ENCODE results near the gene ENAH.

ENAH gene

DNA sequence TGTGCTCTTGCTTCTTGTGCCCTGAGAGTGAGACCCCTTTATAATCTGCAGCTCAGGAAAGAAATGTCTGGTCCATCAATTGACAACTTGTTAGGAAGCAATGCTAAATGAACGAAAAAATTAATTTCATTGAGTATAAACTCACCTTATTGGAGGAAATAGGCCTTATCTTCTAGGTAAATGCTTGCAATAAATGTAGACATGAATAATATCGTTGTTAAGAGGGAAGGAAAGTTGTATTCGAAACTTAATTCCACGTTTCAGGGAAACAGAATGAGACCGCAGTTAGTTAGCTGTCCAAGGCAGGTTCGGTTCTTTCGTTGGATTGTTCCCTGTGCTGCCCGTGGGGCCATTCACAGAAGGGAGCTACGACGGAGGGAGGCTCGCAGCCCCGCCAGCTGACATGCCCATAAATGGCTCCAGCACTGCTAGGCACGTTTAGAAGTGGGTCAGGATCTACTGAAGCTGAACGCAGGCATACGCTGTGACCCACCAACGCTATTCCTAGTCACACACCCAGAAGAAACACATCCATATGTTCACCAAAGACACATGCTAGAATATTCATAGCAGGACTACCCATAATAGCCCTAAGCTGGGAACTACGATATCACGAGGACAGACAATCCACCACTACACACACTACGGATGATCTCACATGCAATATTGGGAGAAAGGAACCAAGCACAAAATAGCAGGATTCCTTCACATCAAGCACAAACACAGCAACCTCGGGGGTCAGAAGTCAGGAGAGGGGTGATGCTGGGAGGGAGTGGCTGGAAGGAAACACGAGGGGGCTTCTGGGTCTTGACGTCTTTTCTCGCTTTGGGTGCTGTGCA, 168.9 kb downstream of the ENAH start:
- Histone ChIP-seq H3K79me2 (ENCODE audit: insufficient read depth, low read length) (no peaks in the 10 kb centered on the region), H3K27me3 (ENCODE audit: low read length) (no peaks in the 10 kb centered on the region), H2AFZ (ENCODE audit: low read depth, low read length, severe bottlenecking) (no peak overlapping the region), H3K36me3 (ENCODE audit: low read length) (no peaks in the 10 kb centered on the region), H3K9me3 (ENCODE audit: insufficient read depth, low read length) (no peaks in the 10 kb centered on the region), H3K9ac (ENCODE audit: low read length) (no peak overlapping the region), H3K27ac (ENCODE audit: low read depth, low read length) (no peak overlapping the region), H3F3A (ENCODE audit: insufficient read depth) (peaks cover 13% of the 10 kb centered on the region; the same call in 1 of the 2 replicates), H3K4me2 (ENCODE audit: low read depth, low read length, poor library complexity, severe bottlenecking) (no peak overlapping the region), H3K4me3 (ENCODE audit: insufficient read depth, low read length, poor library complexity, severe bottlenecking) (no peak overlapping the region), H3K9me2 (replicated peaks; ENCODE audit: insufficient read depth, low read length) (no peaks in the 10 kb centered on the region), H4K20me1 (ENCODE audit: low read depth, low read length) (no peaks in the 10 kb centered on the region)
- TF ChIP-seq, protein P1, sequence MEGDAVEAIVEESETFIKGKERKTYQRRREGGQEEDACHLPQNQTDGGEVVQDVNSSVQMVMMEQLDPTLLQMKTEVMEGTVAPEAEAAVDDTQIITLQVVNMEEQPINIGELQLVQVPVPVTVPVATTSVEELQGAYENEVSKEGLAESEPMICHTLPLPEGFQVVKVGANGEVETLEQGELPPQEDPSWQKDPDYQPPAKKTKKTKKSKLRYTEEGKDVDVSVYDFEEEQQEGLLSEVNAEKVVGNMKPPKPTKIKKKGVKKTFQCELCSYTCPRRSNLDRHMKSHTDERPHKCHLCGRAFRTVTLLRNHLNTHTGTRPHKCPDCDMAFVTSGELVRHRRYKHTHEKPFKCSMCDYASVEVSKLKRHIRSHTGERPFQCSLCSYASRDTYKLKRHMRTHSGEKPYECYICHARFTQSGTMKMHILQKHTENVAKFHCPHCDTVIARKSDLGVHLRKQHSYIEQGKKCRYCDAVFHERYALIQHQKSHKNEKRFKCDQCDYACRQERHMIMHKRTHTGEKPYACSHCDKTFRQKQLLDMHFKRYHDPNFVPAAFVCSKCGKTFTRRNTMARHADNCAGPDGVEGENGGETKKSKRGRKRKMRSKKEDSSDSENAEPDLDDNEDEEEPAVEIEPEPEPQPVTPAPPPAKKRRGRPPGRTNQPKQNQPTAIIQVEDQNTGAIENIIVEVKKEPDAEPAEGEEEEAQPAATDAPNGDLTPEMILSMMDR (IDR thresholded peaks at IDR 0.05; ENCODE audit: insufficient read depth, low read length, poor library complexity, severe bottlenecking), result no peak
- no peak for TF ChIP-seq EZH2phosphoT487 (conservative IDR thresholded peaks at IDR 0.05; ENCODE audit: low read length)

DNA sequence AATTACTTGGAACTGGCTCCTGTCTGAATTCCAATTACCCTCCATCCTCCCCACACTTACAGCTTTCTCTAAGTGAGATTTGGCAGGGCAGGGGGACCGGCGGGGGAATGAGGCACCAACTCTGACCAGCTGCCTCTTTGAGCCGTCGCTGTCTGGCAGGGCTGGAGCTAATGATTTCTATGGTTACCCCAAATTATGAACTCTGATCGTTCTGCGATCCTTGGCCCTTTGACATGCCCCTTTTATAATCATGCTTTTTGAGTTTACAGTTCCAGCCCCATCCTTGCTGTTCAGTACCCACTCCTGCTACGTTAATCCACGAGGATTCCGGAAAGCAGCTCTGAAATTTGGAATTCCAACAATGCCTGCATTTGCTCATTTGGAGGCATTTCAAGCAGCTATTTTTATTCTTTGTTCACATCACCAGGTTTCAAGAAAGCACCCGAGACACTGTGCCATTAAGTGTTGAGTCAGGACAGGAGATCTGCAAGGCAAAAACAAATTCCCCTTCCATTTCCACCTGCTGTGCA, 170.4 kb downstream of the ENAH start:
- H3K27me3 ChIP-seq (ENCODE audit: low read length), result no peaks in the 10 kb centered on the region
- peaks cover 16% of the 10 kb centered on the region; the same call in 1 of the 2 replicates for H3F3A ChIP-seq (ENCODE audit: insufficient read depth)
- TF ChIP-seq EZH2phosphoT487 (conservative IDR thresholded peaks at IDR 0.05; ENCODE audit: low read length), result no peak
- TF ChIP-seq, protein P1 (IDR thresholded peaks at IDR 0.05; ENCODE audit: insufficient read depth, low read length, poor library complexity, severe bottlenecking), result no peak
- H3K9ac ChIP-seq (ENCODE audit: low read length), result no peak overlapping the region
- no peaks in the 10 kb centered on the region for H4K20me1 ChIP-seq (ENCODE audit: low read depth, low read length)
- H3K27ac ChIP-seq (ENCODE audit: low read depth, low read length), result no peak overlapping the region
- no peaks in the 10 kb centered on the region for H3K9me2 ChIP-seq (replicated peaks; ENCODE audit: insufficient read depth, low read length)
- H3K36me3 ChIP-seq (ENCODE audit: low read length), result no peaks in the 10 kb centered on the region
- no peak overlapping the region for H3K4me2 ChIP-seq (ENCODE audit: low read depth, low read length, poor library complexity, severe bottlenecking)
- no peak overlapping the region for H3K4me3 ChIP-seq (ENCODE audit: insufficient read depth, low read length, poor library complexity, severe bottlenecking)
- H3K79me2 ChIP-seq (ENCODE audit: insufficient read depth, low read length), result no peaks in the 10 kb centered on the region
- H3K9me3 ChIP-seq (ENCODE audit: insufficient read depth, low read length), result no peaks in the 10 kb centered on the region
- no peak overlapping the region for H2AFZ ChIP-seq (ENCODE audit: low read depth, low read length, severe bottlenecking)

DNA sequence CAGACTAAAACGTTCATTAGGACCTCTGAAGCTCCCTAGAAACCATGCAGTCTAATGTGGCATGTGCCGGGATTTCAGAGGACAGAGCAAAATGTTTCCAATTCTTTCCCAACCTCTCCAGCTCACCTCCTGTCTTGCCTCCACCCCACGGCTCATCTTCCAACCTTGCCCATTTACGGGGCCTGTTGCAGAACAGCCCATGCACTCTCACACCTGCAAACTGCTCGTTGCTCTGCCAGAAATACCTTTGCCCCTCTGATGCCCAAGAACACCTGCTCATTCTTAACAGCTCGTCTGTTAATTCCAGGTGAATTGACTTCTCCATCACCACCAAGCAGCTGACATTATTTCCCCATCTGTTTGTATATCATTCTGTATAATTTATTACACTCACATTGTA, 171.2 kb downstream of the ENAH start:
- H3K36me3 ChIP-seq (ENCODE audit: low read length), result no peaks in the 10 kb centered on the region
- peak overlapping the region; percentile 25 for H3K27ac ChIP-seq (ENCODE audit: low read depth, low read length)
- no peaks in the 10 kb centered on the region for H3K79me2 ChIP-seq (ENCODE audit: insufficient read depth, low read length)
- no peak overlapping the region for H3K9ac ChIP-seq (ENCODE audit: low read length)
- H3K4me3 ChIP-seq (ENCODE audit: insufficient read depth, low read length, poor library complexity, severe bottlenecking), result no peak overlapping the region
- TF ChIP-seq, protein P1 (IDR thresholded peaks at IDR 0.05; ENCODE audit: insufficient read depth, low read length, poor library complexity, severe bottlenecking), result no peak
- no peak for TF ChIP-seq EZH2phosphoT487 (conservative IDR thresholded peaks at IDR 0.05; ENCODE audit: low read length)
- no peak overlapping the region for H2AFZ ChIP-seq (ENCODE audit: low read depth, low read length, severe bottlenecking)
- H3K9me3 ChIP-seq (ENCODE audit: insufficient read depth, low read length), result no peaks in the 10 kb centered on the region
- H3F3A ChIP-seq (ENCODE audit: insufficient read depth), result peaks cover 16% of the 10 kb centered on the region; the same call in 1 of the 2 replicates
- peak overlapping the region; percentile 28 for H3K4me2 ChIP-seq (ENCODE audit: low read depth, low read length, poor library complexity, severe bottlenecking)
- H3K9me2 ChIP-seq (replicated peaks; ENCODE audit: insufficient read depth, low read length), result no peaks in the 10 kb centered on the region
- H3K27me3 ChIP-seq (ENCODE audit: low read length), result no peaks in the 10 kb centered on the region
- no peaks in the 10 kb centered on the region for H4K20me1 ChIP-seq (ENCODE audit: low read depth, low read length)
